CD4-positive, alpha-beta memory T cell (primary cell): ENCODE data around the gene CTNNA1. TPM values are rescaled to one million over a fixed set of nuclear protein-coding genes. Genes with fewer than 3 reads are reported as not detected.

Experiments
- CTCF ChIA-PET: fragments of 350-600 bp; sonication (Branson Sonifier 250); formaldehyde crosslinking; loops from one replicate; lab custom pipeline; 2021; ENCODE audit warnings: inconsistent platforms; ENCODE audit not compliant: partially characterized antibody; lab: Charles Lee
- POLR2A ChIA-PET: fragments of 350-600 bp; sonication (Branson Sonifier 250); formaldehyde crosslinking; loops from one replicate; lab custom pipeline; 2021; ENCODE audit not compliant: partially characterized antibody; lab: Charles Lee
- DNase-seq, 5 donors: peaks; one replicate each; pipeline versions ENCODE4 v3.0.0 to v3.0.0-alpha.2; 2020 to 2022; ENCODE audit warnings: mixed read lengths in 1 of 5
- H3K27ac ChIP-seq: one replicate; pipeline ENCODE4 v1.7.0; 2013; ENCODE audit warnings: low read depth, low read length
- H3K27me3 ChIP-seq: 2 replicates; pipeline ENCODE4 v1.7.0; 2013; ENCODE audit warnings: mild to moderate bottlenecking, low read length, moderate library complexity; ENCODE audit not compliant: insufficient read depth
- H3K36me3 ChIP-seq: 2 replicates; pipeline ENCODE4 v1.7.0; 2013; ENCODE audit warnings: mild to moderate bottlenecking, low read length, moderate library complexity; ENCODE audit not compliant: insufficient read depth
- H3K4me1 ChIP-seq: 2 replicates; pipeline ENCODE4 v1.7.0; 2013; ENCODE audit warnings: mild to moderate bottlenecking, low read length, moderate library complexity; ENCODE audit not compliant: insufficient read depth
- H3K4me3 ChIP-seq, 2 donors: one replicate each; pipeline ENCODE4 v1.7.0; 2013; ENCODE audit warnings: low read length in 2 of 2, mild to moderate bottlenecking in 1 of 2
- H3K9me3 ChIP-seq, 2 donors: one replicate each; pipeline ENCODE4 v1.7.0; 2013; ENCODE audit warnings: low read length in 2 of 2, control low read depth in 1 of 2; ENCODE audit not compliant: control insufficient read depth in 1 of 2
- H3K27ac Mint-ChIP-seq, 7 donors: one replicate each; pipeline ENCODE4 v1.8.0; 2020 to 2021; ENCODE audit warnings: mixed read lengths in 7 of 7, mild to moderate bottlenecking in 6 of 7, inconsistent platforms in 3 of 7, moderate library complexity in 3 of 7
- H3K27me3 Mint-ChIP-seq, 2 donors: one replicate each; pipeline ENCODE4 v1.8.0; 2020 to 2021; ENCODE audit warnings: mixed read lengths in 2 of 2
- H3K36me3 Mint-ChIP-seq, 2 donors: one replicate each; pipeline ENCODE4 v1.8.0; 2020 to 2021; ENCODE audit warnings: mixed read lengths in 2 of 2, inconsistent platforms in 1 of 2, mild to moderate bottlenecking in 1 of 2
- H3K4me1 Mint-ChIP-seq, 4 donors: one replicate each; pipeline ENCODE4 v1.8.0; 2020 to 2021; ENCODE audit warnings: mixed read lengths in 4 of 4, mild to moderate bottlenecking in 1 of 4
- H3K4me3 Mint-ChIP-seq, 8 donors: one replicate each; pipeline ENCODE4 v1.8.0; 2020 to 2021; ENCODE audit warnings: mixed read lengths in 8 of 8, mild to moderate bottlenecking in 7 of 8, moderate library complexity in 6 of 8, inconsistent platforms in 3 of 8
- H3K9me3 Mint-ChIP-seq, 8 donors: one replicate each; pipeline ENCODE4 v1.8.0; 2020 to 2021; ENCODE audit warnings: mixed read lengths in 8 of 8, mild to moderate bottlenecking in 5 of 8, inconsistent platforms in 3 of 8, moderate library complexity in 1 of 8
- intact Hi-C: fragments of 100-400 bp; cut with micrococcal nuclease; formaldehyde crosslinking; loops from one replicate; pipeline ENCODE4 v1.15.1; 2023
- polyA plus RNA-seq, 2 donors: library from polyadenylated mRNA; unstranded; fragments of 300-500 nt; fragmentation: Illumina TruSeq; gene quantifications; one replicate each; pipeline ENCODE4 v1.2.3, GENCODE V29; 2021
- total RNA-seq, 2 experiments: library from RNA; stranded (reverse); gene quantifications; one replicate each; pipeline ENCODE4 v1.2.3, GENCODE V29; 2021

Gene CTNNA1
- total and polyA plus RNA-seq, 4 experiments from 2014 or later = 10.1 to 26.1 (median 17.4) TPM

- Mint-ChIP-seq H3K4me1 (peaks cover 0 to 10% (median 4%) of the 10 kb centered on the region in 4 donors), H3K9me3 (no peaks in the 10 kb centered on the region), H3K27me3 (no peaks in the 10 kb centered on the region), H3K4me3 (no peak overlapping the region), H3K27ac (no peak overlapping the region), H3K36me3 (no peaks in the 10 kb centered on the region)
- no peaks in the 10 kb centered on the region for H3K36me3 ChIP-seq
- H3K27ac ChIP-seq = no peak overlapping the region
- H3K9me3 ChIP-seq = no peaks in the 10 kb centered on the region
- DNase-seq = no peak
- H3K27me3 ChIP-seq = no peaks in the 10 kb centered on the region
- no peaks in the 10 kb centered on the region for H3K4me1 ChIP-seq
- ChIA-PET CTCF (no interaction called here), POLR2A (no interaction called here)
- no peak overlapping the region for H3K4me3 ChIP-seq
- intact Hi-C loops = no loop called here
Measured at GRCh38 chr5:138844125-138844461, 90.9 kb downstream of the CTNNA1 start.

- POLR2A ChIA-PET = no interaction called here
- no peak overlapping the region for H3K27ac ChIP-seq
- H3K9me3 ChIP-seq = no peaks in the 10 kb centered on the region
- H3K27me3 ChIP-seq = no peaks in the 10 kb centered on the region
- DNase-seq = no peak
- no peaks in the 10 kb centered on the region for H3K36me3 ChIP-seq
- no peaks in the 10 kb centered on the region for H3K36me3 Mint-ChIP-seq
- no peaks in the 10 kb centered on the region for H3K4me1 ChIP-seq
- H3K27ac Mint-ChIP-seq = no peak overlapping the region
- H3K4me3 ChIP-seq = no peak overlapping the region
- H3K27me3 Mint-ChIP-seq = no peaks in the 10 kb centered on the region
- peaks cover 2 to 10% (median 5%) of the 10 kb centered on the region in 4 donors for H3K4me1 Mint-ChIP-seq
- H3K9me3 Mint-ChIP-seq = no peaks in the 10 kb centered on the region
- intact Hi-C loops = no loop called here
- H3K4me3 Mint-ChIP-seq = no peak overlapping the region
- CTCF ChIA-PET = interaction anchor here (1.3 kb wide), 1 partner anchor 55 kb away, joined by 3 read pairs; no protein-coding TSS in a partner anchor
Measured at GRCh38 chr5:138844812-138845513, 91.7 kb downstream of the CTNNA1 start.

GRCh38 chr5:138849439-138849838, 96.2 kb downstream of the CTNNA1 start:
- intact Hi-C loops = no loop called here
- H3K4me1 ChIP-seq = peaks cover 15% of the 10 kb centered on the region
- Mint-ChIP-seq H3K36me3 (no peaks in the 10 kb centered on the region), H3K9me3 (no peaks in the 10 kb centered on the region), H3K27me3 (no peaks in the 10 kb centered on the region), H3K4me3 (no peak overlapping the region), H3K4me1 (peaks cover 17 to 25% (median 20%) of the 10 kb centered on the region in 4 donors), H3K27ac (no peak overlapping the region)
- H3K27me3 ChIP-seq = no peaks in the 10 kb centered on the region
- no peak for DNase-seq
- H3K9me3 ChIP-seq = no peaks in the 10 kb centered on the region
- H3K36me3 ChIP-seq = no peaks in the 10 kb centered on the region
- ChIA-PET POLR2A (no interaction called here), CTCF (no interaction called here)
- no peak overlapping the region for H3K27ac ChIP-seq
- H3K4me3 ChIP-seq = no peak overlapping the region

- ChIA-PET CTCF (no interaction called here), POLR2A (no interaction called here)
- Mint-ChIP-seq H3K36me3 (no peaks in the 10 kb centered on the region), H3K27ac (no peak overlapping the region), H3K4me1 (peaks cover 18 to 29% (median 22%) of the 10 kb centered on the region in 4 donors), H3K27me3 (no peaks in the 10 kb centered on the region), H3K4me3 (peak overlapping the region in 1 of 8 donors; percentile 16), H3K9me3 (no peaks in the 10 kb centered on the region)
- Histone ChIP-seq H3K27me3 (no peaks in the 10 kb centered on the region), H3K4me3 (no peak overlapping the region), H3K27ac (no peak overlapping the region), H3K4me1 (peaks cover 15% of the 10 kb centered on the region), H3K9me3 (no peaks in the 10 kb centered on the region), H3K36me3 (no peaks in the 10 kb centered on the region)
- intact Hi-C loops = no loop called here
- no peak for DNase-seq
Measured at GRCh38 chr5:138849882-138850281, 96.7 kb downstream of the CTNNA1 start.

- Mint-ChIP-seq H3K4me3 (no peak overlapping the region), H3K4me1 (peaks cover 20 to 29% (median 23%) of the 10 kb centered on the region in 4 donors), H3K27ac (no peak overlapping the region), H3K36me3 (no peaks in the 10 kb centered on the region), H3K9me3 (no peaks in the 10 kb centered on the region), H3K27me3 (no peaks in the 10 kb centered on the region)
- ChIA-PET POLR2A (no interaction called here), CTCF (no interaction called here)
- Histone ChIP-seq H3K4me1 (peaks cover 15% of the 10 kb centered on the region), H3K36me3 (no peaks in the 10 kb centered on the region), H3K27ac (no peak overlapping the region), H3K27me3 (no peaks in the 10 kb centered on the region), H3K4me3 (no peak overlapping the region), H3K9me3 (no peaks in the 10 kb centered on the region)
- intact Hi-C loops = no loop called here
- DNase-seq = no peak
Measured at GRCh38 chr5:138850865-138851435, 97.7 kb downstream of the CTNNA1 start.

GRCh38 chr5:138853132-138853531, 99.9 kb downstream of the CTNNA1 start:
- CTCF ChIA-PET = interaction anchor here (0.7 kb wide), 1 partner anchor 487 kb away, joined by 3 read pairs; no protein-coding TSS in a partner anchor
- Mint-ChIP-seq H3K4me3 (peak overlapping the region in 7 of 8 donors; percentile 4 to 67 (median 49)), H3K9me3 (no peaks in the 10 kb centered on the region), H3K27me3 (no peaks in the 10 kb centered on the region), H3K27ac (peak overlapping the region in 3 of 7 donors; percentile 55 to 75 (median 64)), H3K4me1 (peaks cover 20 to 25% (median 23%) of the 10 kb centered on the region in 4 donors), H3K36me3 (no peaks in the 10 kb centered on the region)
- POLR2A ChIA-PET = no interaction called here
- Histone ChIP-seq H3K27ac (no peak overlapping the region), H3K4me3 (no peak overlapping the region), H3K9me3 (no peaks in the 10 kb centered on the region), H3K36me3 (no peaks in the 10 kb centered on the region), H3K4me1 (peaks cover 15% of the 10 kb centered on the region), H3K27me3 (no peaks in the 10 kb centered on the region)
- intact Hi-C loops = no loop called here
- peak in 3 of 5 donors; percentile 4 to 8 (median 6) for DNase-seq

- peaks cover 0 to 2% of the 10 kb centered on the region in 2 donors for H3K27me3 Mint-ChIP-seq
- POLR2A ChIA-PET = no interaction called here
- no peak for DNase-seq
- H3K36me3 Mint-ChIP-seq = peaks cover 6 to 24% of the 10 kb centered on the region in 2 donors
- Histone ChIP-seq H3K4me3 (no peak overlapping the region), H3K27me3 (peaks cover 5% of the 10 kb centered on the region), H3K9me3 (no peaks in the 10 kb centered on the region), H3K4me1 (no peaks in the 10 kb centered on the region), H3K36me3 (no peaks in the 10 kb centered on the region), H3K27ac (no peak overlapping the region)
- no peak overlapping the region for H3K4me3 Mint-ChIP-seq
- H3K9me3 Mint-ChIP-seq = peaks cover 0 to 22% (median 17%) of the 10 kb centered on the region in 8 donors
- CTCF ChIA-PET = interaction anchor here (0.7 kb wide), 1 partner anchor 43 kb away, joined by 4 read pairs; no protein-coding TSS in a partner anchor
- intact Hi-C loops = no loop called here
- no peak overlapping the region for H3K27ac Mint-ChIP-seq
- peaks cover 0 to 14% (median 10%) of the 10 kb centered on the region in 4 donors for H3K4me1 Mint-ChIP-seq
Measured at GRCh38 chr5:138867011-138867410, 113.8 kb downstream of the CTNNA1 start.
